Chondrocyte (in vitro differentiated cells): ENCODE results near the gene STK31. TPM values are rescaled to one million over a fixed set of nuclear protein-coding genes. Genes with fewer than 3 reads are reported as not detected.
"Not testable (repeated sequence)": the region's sequence is repeated elsewhere in the genome, so short reads cannot be mapped to it uniquely, and the experiment has no call there.

ENCODE experiments used
- DNase-seq: peaks from one replicate; pipeline ENCODE4 v3.0.0; 2021; ENCODE audit warnings: mixed read lengths, low spot score
- H3K27ac Mint-ChIP-seq: one replicate; pipeline ENCODE4 v1.8.0; 2021; ENCODE audit warnings: mild to moderate bottlenecking, moderate library complexity, mixed read lengths; ENCODE audit not compliant: unreplicated experiment
- H3K27me3 Mint-ChIP-seq: 2 replicates; pipeline ENCODE4 v1.8.0; 2021; ENCODE audit warnings: low read depth, mixed read lengths
- H3K36me3 Mint-ChIP-seq: 2 replicates; pipeline ENCODE4 v1.8.0; 2021; ENCODE audit warnings: low read depth, mixed read lengths
- H3K4me1 Mint-ChIP-seq: 2 replicates; pipeline ENCODE4 v1.8.0; 2021; ENCODE audit warnings: low read depth, mild to moderate bottlenecking, mixed read lengths
- H3K4me3 Mint-ChIP-seq: one replicate; pipeline ENCODE4 v1.8.0; 2021; ENCODE audit warnings: mild to moderate bottlenecking, moderate library complexity, mixed read lengths; ENCODE audit not compliant: unreplicated experiment
- H3K9me3 Mint-ChIP-seq: 2 replicates; pipeline ENCODE4 v1.8.0; 2021; ENCODE audit warnings: low read depth, mixed read lengths
- total RNA-seq: library from RNA; stranded (reverse); gene quantifications from 3 replicates; pipeline ENCODE4 v1.2.1, GENCODE V29; 2021
- TF ChIP-seq, protein P1 (sequence below): fragments of 200-600 bp; sonication (generic); IDR thresholded peaks from 2 replicates; pipeline ENCODE4 v1.5.0; 2021; ENCODE audit warnings: antibody characterized with exemption, mild to moderate bottlenecking, moderate library complexity

The STK31 gene
- total RNA-seq, 1 donor from 2014 or later, result 0.07 TPM

DNA sequence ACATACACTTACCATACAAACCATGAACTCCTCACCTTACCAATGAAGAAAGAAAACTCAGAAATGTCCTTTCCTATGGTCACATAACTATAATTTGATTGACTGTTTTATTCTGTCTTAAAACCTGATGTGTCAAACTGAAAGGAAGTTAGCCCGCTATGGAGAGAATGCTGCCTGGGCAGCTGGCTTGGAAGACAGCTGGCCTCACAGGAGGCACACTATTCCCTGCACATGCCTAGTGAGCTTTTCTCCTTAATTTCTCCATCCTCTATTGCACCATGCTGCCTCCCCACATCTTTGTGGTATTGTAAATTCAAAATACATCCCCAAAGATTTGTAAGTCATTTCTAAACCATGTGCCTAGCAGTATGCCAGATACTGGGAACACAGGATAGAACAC is 163.3 kb downstream of the STK31 start:
- H3K4me1 Mint-ChIP-seq, result no peaks in the 10 kb centered on the region
- no peak overlapping the region for H3K4me3 Mint-ChIP-seq
- H3K27me3 Mint-ChIP-seq, result peaks cover 31% of the 10 kb centered on the region
- peaks cover 4% of the 10 kb centered on the region for H3K9me3 Mint-ChIP-seq
- no peak overlapping the region for H3K27ac Mint-ChIP-seq
- TF ChIP-seq, protein P1, sequence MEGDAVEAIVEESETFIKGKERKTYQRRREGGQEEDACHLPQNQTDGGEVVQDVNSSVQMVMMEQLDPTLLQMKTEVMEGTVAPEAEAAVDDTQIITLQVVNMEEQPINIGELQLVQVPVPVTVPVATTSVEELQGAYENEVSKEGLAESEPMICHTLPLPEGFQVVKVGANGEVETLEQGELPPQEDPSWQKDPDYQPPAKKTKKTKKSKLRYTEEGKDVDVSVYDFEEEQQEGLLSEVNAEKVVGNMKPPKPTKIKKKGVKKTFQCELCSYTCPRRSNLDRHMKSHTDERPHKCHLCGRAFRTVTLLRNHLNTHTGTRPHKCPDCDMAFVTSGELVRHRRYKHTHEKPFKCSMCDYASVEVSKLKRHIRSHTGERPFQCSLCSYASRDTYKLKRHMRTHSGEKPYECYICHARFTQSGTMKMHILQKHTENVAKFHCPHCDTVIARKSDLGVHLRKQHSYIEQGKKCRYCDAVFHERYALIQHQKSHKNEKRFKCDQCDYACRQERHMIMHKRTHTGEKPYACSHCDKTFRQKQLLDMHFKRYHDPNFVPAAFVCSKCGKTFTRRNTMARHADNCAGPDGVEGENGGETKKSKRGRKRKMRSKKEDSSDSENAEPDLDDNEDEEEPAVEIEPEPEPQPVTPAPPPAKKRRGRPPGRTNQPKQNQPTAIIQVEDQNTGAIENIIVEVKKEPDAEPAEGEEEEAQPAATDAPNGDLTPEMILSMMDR, result no peak
- DNase-seq, result no peak
- H3K36me3 Mint-ChIP-seq, result peaks cover 5% of the 10 kb centered on the region

DNA sequence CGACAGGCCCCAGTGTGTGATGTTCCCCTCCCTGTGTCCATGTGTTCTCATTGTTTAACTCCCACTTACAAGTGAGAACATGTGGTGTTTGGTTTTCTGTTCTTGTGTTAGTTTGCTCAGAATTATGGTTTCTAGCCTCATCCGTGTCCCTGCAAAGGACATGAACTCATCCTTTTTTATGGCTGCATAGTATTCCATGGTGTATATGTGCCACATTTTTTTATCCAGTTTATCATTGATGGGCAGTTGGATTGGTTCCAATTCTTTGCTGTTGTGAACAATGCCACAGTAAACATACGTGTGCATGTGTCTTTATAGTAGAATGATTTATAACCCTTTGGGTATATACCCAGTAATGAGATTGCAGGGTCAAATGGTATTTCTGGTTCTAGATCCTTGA is 166.5 kb downstream of the STK31 start:
- not testable (repeated sequence) for H3K4me3 Mint-ChIP-seq, H3K4me1 Mint-ChIP-seq, H3K27ac Mint-ChIP-seq, DNase-seq, H3K9me3 Mint-ChIP-seq, H3K36me3 Mint-ChIP-seq
- peaks cover 19% of the 10 kb centered on the region for H3K27me3 Mint-ChIP-seq

Other genes starting within 250 kb of the STK31 start
- 47.9 to 55.4 TPM (median 53.0 TPM) in 3 replicates for gene IGF2BP3, start 239.7 kb upstream of the STK31 start, total RNA-seq
- 58.3 to 93.2 TPM (median 60.9 TPM) in 3 replicates for gene TRA2A, start 178.2 kb upstream of the STK31 start, total RNA-seq
- gene CCDC126, start 112.8 kb upstream of the STK31 start, total RNA-seq, result 11.3 to 16.1 TPM (median 11.4 TPM) in 3 replicates
- 1.8 to 2.3 TPM (median 2.2 TPM) in 3 replicates for gene FAM221A, start 30.0 kb upstream of the STK31 start, total RNA-seq